ENCODE measurements around the gene FAM83C. TPM values are rescaled to one million over a fixed set of nuclear protein-coding genes. Genes with fewer than 3 reads are reported as not detected.
A peak's percentile ranks its signal among the peaks of the same experiment; 100 is the strongest.

FAM83C gene
- total and polyA plus RNA-seq, 9 of the 15 experiments (the other 6 are each of a cell fraction or from before 2014, with no cell fraction given), result not detected

DNA sequence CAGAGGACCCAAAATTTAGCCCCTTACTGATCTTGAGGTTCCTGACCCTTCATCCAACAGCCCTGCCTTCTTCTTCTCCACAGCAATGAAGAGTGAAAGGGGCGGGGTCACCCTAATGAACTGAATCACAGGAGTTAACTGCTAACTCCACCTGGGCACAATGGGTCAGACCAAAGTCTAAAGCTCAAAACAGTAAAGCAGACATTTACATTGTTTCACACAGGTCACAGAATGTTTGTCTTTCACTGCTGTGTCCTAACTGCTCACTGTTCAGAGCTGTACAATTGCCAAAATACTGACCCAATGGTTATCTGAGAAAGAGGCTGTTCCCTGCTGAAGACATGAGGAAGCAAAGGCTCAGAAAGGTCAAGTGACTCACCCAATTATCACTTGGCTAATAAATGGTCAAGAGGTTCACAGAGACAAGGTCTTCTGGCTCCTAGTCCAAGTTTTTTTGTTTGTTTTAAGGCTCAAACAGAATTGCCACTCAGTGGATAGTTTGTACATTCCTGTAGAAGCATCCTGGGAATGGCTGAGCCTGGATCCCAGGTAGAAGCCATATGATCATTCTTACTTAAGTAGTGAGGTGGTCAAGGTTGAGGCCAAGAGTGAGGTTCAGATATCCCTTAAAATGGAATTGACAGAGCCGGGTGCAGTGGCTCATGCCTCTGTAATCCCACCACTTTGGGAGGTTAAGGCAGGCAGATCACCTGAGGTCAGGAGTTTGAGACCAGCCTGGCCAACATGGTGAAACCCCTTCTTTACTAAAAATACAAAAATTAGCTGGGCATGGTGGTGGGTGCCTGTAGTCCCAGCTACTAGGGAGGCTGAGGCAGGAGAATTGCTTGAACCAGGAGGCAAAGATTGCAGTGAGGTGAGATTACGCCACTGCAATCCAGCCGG lies 35.1 kb upstream of the FAM83C start (continued):
- TF ChIP-seq CREM (IDR thresholded peaks at IDR 0.05; ENCODE audit: low read depth) (0 out of 2 replicates have a peak, but pooled peaks have one; percentile 10), ZNF584 (CRISPR knock-in tag; IDR thresholded peaks at IDR 0.05; ENCODE audit: low read depth) (0 out of 2 replicates have a peak, but pooled peaks have one; percentile 20), ZBTB1 (CRISPR knock-in tag; IDR thresholded peaks at IDR 0.05; ENCODE audit: borderline replicate concordance, low read depth) (no peak), PURB (CRISPR knock-in tag; IDR thresholded peaks at IDR 0.05; ENCODE audit: low read depth) (no peak), GTF2F1 (IDR thresholded peaks at IDR 0.05; ENCODE audit: low read depth, low read length) (no peak), SMARCE1 (IDR thresholded peaks at IDR 0.05) (peak; percentile 79)
- TF ChIP-seq, protein P1, sequence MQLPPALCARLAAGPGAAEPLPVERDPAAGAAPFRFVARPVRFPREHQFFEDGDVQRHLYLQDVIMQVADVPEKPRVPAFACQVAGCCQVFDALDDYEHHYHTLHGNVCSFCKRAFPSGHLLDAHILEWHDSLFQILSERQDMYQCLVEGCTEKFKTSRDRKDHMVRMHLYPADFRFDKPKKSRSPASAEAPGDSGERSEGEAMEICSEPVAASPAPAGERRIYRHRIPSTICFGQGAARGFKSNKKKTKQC (CRISPR knock-in tag; IDR thresholded peaks at IDR 0.05), result no peak

DNA sequence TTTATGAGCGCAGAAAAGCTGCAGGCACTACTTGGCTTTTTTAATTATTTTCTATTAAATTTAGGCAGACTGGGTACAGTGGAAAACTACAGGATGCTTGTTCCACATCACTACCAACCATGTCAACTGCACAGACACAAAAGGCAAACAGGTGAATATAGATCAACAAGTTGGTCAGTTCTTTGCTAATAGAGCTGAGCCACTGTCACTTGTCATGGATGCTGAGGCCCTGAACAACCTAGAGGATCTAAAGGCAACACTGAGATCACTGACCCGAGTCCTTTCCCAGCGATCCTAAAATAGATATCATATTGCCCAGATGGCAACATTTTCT lies 34.5 kb upstream of the FAM83C start:
- peaks cover 14 to 41% of the 10 kb centered on the region in 2 experiments for H3K4me1 ChIP-seq (replicated peaks in 1 of 2; ENCODE audit: control insufficient read depth in 2 of 2, insufficient read depth in 2 of 2, low read length in 2 of 2)
- FAIRE-seq (no peak), DNase-seq (ENCODE audit: extremely low read depth in 1 of 4, low spot score in 3 of 4) (no peak), ATAC-seq (no peak)
- no peaks in the 10 kb centered on the region for H3K9me1 ChIP-seq (ENCODE audit: control insufficient read depth, insufficient read depth, low read length)
- in situ Hi-C loops (cut with MboI), result no loop called here
- H3K27me3 ChIP-seq (ENCODE audit: control insufficient read depth in 2 of 2, insufficient read depth in 2 of 2, low read length in 2 of 2), result no peaks in the 10 kb centered on the region
- H2AFZ ChIP-seq (ENCODE audit: low read depth, low read length), result no peak overlapping the region
- TF ChIP-seq RBM34 (IDR thresholded peaks at IDR 0.05; ENCODE audit: borderline replicate concordance, insufficient read depth, low read length) (no peak), GABPA (tag; conservative IDR thresholded peaks at IDR 0.05; ENCODE audit: low read depth) (no peak), NCOA6 (IDR thresholded peaks at IDR 0.05) (no peak), ZNF584 (CRISPR knock-in tag; IDR thresholded peaks at IDR 0.05; ENCODE audit: low read depth) (0 out of 2 replicates have a peak, but pooled peaks have one; percentile 1), PTBP1 (IDR thresholded peaks at IDR 0.05; ENCODE audit: low read depth, low read length) (no peak), MCM7 (IDR thresholded peaks at IDR 0.05) (no peak), SPI1 (IDR thresholded peaks at IDR 0.05; ENCODE audit: borderline replicate concordance, low read depth, low read length) (no peak)
- no peaks in the 10 kb centered on the region for H3K9me3 ChIP-seq (replicated peaks; ENCODE audit: control insufficient read depth, insufficient read depth, low read depth, low read length)
- BruUV-seq (replicated peaks), result no TSS peak
- no peak overlapping the region for H3K4me3 ChIP-seq
- ChIA-PET CTCF (ENCODE audit: low intra/inter-chr PET ratio) (no interaction called here), POLR2A (no interaction called here)
- WGBS (ENCODE audit: insufficient coverage, low coverage, missing lambda C conversion rate), result 50% methylated on average over 3 of the region's 3 CpGs
- H3K27ac ChIP-seq (ENCODE audit: extremely low read depth, low read depth, low read length), result no peak overlapping the region
- peak overlapping the region; percentile 15; the same call in 1 of the 2 replicates for H3K4me2 ChIP-seq (ENCODE audit: insufficient read depth, low read length)
- H3K9ac ChIP-seq (ENCODE audit: insufficient read depth in 1 of 2, low read depth in 2 of 2, low read length in 2 of 2), result no peak overlapping the region
- H3K79me2 ChIP-seq (ENCODE audit: control insufficient read depth, insufficient read depth, low read length), result no peaks in the 10 kb centered on the region
- no peaks in the 10 kb centered on the region for H4K20me1 ChIP-seq (replicated peaks; ENCODE audit: control insufficient read depth, insufficient read depth, low read length)
- intact Hi-C loops (cut with micrococcal nuclease), result no loop called here
- H3K36me3 ChIP-seq (ENCODE audit: control insufficient read depth, insufficient read depth, low read length), result peaks cover 13% of the 10 kb centered on the region
